Forelimb muscle (tissue), 1 donor: ENCODE results near the gene TMEFF2. TPM values are rescaled to one million over a fixed set of nuclear protein-coding genes. Genes with fewer than 3 reads are reported as not detected.

Experiments used
- DNase-seq: peaks from one replicate; pipeline ENCODE4 v3.0.0-alpha.2; 2013; ENCODE audit warnings: low read depth
- polyA plus RNA-seq: library from polyadenylated mRNA; unstranded; fragments of 120-200 nt; gene quantifications from one replicate; pipeline ENCODE4 v1.2.1, GENCODE V29; 2013; ENCODE audit not compliant: insufficient read length

Gene TMEFF2
- polyA plus RNA-seq, 1 donor: 22.9 TPM

- no peak for DNase-seq
Measured at GRCh38 chr2:191968120-191968519, 226.6 kb downstream of the TMEFF2 start.

- DNase-seq: no peak
Measured at GRCh38 chr2:191965733-191966132, 229.0 kb downstream of the TMEFF2 start.

GRCh38 chr2:191961556-191961955 lies 233.2 kb downstream of the TMEFF2 start:
- no peak for DNase-seq

GRCh38 chr2:191959209-191959608 lies 235.5 kb downstream of the TMEFF2 start:
- no peak for DNase-seq

GRCh38 chr2:191957996-191958860 lies 236.5 kb downstream of the TMEFF2 start:
- no peak for DNase-seq

- no peak for DNase-seq
Measured at GRCh38 chr2:191954451-191954850, 240.3 kb downstream of the TMEFF2 start.

- DNase-seq: no peak
Measured at GRCh38 chr2:191952515-191953270, 242.0 kb downstream of the TMEFF2 start.

GRCh38 chr2:191951832-191952231 lies 242.9 kb downstream of the TMEFF2 start:
- no peak for DNase-seq

GRCh38 chr2:191951376-191951775 lies 243.4 kb downstream of the TMEFF2 start:
- DNase-seq: no peak

- no peak for DNase-seq
Measured at GRCh38 chr2:191950132-191950874, 244.4 kb downstream of the TMEFF2 start.

- no peak for DNase-seq
Measured at GRCh38 chr2:191947235-191947634, 247.5 kb downstream of the TMEFF2 start.

- no peak for DNase-seq
Measured at GRCh38 chr2:191946471-191947182, 248.1 kb downstream of the TMEFF2 start.

- DNase-seq: no peak
Measured at GRCh38 chr2:191945623-191946022, 249.1 kb downstream of the TMEFF2 start.

- no peak for DNase-seq
Measured at GRCh38 chr2:191942739-191943103, 252.0 kb downstream of the TMEFF2 start.

- DNase-seq: no peak
Measured at GRCh38 chr2:191942090-191942738, 252.5 kb downstream of the TMEFF2 start.

- DNase-seq: no peak
Measured at GRCh38 chr2:191941376-191941929, 253.3 kb downstream of the TMEFF2 start.

GRCh38 chr2:191938779-191939178 lies 256.0 kb downstream of the TMEFF2 start:
- DNase-seq: no peak

GRCh38 chr2:191936882-191937405 lies 257.8 kb downstream of the TMEFF2 start:
- DNase-seq: no peak

GRCh38 chr2:191935247-191935646 lies 259.5 kb downstream of the TMEFF2 start:
- no peak for DNase-seq

GRCh38 chr2:191933307-191934105 lies 261.2 kb downstream of the TMEFF2 start:
- no peak for DNase-seq
